ENCODE measurements around the gene PKMYT1.

The PKMYT1 gene

DNA sequence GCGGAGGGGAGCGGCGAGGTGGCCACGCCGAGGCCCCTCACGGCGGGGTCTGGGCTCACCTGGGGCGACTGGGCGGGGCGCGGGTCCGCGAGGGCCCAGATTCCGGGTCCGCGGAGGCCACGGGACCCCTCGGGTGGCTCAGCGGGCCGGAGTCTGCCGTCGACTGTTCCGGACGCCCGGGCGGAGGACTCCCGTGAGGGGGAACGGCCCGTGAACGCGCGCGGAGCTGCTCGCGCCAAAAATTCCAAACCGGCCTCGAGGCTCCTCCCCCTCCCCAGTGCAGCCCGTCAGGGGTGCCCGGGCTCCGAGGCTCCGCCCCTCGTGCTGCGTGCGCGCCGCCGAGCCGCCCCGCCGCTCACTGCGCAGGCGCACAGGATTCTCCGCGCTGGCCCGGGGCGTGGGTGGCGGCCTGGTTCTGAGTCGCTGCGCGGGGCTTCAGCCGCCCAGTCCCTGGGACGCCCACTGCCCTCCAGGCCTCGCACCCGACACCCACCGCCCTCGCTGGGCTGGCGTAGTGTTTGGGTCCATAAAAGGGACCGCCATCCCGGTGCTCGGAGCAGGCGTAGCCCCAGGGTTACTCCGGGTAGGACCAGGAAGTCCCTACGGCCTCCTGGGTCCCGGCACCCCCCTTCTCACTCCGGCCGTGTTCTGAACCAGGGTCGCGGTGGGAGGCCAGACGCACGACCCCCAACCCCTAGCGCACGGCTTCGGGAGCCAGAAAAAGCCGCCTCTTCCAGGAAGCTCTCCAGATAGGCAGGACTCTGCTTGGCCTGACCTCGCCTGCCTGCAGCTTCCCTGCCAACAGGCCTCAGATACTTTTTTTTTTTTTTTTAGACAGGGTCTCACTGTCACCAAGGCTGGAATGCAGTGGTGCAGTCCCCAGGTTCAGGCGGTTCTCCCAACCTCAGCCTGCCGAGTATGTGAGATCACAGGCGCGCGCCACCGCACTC lies at the start of gene PKMYT1:
Gene PKMYT1, minus strand, starts transcription at position 220 of the 950 bp plus-strand sequence. CDS start 789 bp downstream, outside the sequence.
- peak within 1 kb of the TSS; percentile 72 for H3K4me3 ChIP-seq (ENCODE audit: low read depth, low read length)

DNA sequence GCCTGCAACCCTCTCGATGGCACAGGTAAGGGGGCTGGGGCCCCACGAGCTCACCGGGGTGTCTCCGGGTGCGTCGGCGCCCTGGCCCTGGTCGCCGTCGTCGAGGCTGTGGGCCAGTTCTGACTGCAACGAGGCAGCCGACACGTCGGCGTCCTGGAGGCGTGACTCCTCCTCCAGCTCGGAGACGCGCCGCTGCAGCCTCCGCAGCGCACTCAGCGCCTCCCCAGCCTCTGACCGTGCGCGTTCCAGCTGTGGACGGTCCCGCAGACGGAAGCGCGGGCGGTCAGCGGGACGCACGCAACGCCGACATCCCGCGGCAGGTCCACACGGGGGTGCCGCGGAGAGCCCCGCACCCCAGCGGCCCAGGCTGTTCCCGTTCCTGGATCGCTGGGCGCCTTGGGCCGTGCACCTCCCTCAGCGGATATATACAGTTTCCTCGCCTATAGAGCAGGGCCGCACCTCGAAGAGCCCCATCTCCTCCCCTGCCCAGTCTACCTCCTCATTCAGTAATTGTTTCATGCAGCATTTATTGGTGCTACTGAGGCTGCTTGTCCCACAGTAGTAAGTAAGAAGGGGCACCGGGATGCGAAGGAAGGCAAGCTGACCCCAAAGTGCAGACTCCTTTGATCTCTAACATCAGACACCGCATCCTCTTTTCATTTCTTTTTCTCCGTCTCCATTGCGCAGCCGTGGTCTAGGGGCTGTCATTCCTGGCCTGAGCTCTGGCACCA lies 49.4 kb upstream of the PKMYT1 start:
- H3K4me3 ChIP-seq (ENCODE audit: low read depth, low read length): no peak overlapping the region

DNA sequence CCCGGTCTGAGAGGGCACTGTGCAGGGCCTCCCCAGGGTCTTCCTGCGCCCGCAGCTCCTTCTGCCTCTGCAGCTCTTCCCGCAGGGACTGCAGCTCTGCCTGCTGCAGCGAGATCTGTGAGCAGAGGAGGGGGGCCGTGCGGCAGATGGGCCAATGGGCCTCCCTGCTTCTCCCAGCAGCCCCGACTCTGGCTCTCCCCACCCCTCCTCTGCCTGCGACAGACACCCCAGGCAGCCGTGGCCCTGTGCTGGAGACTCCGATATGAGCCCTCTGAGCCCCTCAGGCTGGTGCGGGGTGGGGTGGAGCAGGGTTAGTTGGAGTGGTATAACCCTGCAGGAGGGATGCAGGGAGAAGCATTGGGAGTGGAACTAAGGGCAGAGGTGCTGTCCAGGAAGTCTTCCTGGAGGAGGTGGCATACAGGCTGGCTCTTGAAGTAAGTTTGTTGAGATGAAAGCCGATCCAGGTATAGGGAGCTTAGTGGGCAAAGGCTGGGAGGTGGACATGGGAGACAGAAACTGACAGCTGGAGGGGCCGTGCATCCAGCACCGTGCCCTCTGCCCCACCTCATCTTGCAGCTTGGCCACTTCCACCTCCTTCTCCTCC lies 48.6 kb upstream of the PKMYT1 start:
- no peak overlapping the region for H3K4me3 ChIP-seq (ENCODE audit: low read depth, low read length)

DNA sequence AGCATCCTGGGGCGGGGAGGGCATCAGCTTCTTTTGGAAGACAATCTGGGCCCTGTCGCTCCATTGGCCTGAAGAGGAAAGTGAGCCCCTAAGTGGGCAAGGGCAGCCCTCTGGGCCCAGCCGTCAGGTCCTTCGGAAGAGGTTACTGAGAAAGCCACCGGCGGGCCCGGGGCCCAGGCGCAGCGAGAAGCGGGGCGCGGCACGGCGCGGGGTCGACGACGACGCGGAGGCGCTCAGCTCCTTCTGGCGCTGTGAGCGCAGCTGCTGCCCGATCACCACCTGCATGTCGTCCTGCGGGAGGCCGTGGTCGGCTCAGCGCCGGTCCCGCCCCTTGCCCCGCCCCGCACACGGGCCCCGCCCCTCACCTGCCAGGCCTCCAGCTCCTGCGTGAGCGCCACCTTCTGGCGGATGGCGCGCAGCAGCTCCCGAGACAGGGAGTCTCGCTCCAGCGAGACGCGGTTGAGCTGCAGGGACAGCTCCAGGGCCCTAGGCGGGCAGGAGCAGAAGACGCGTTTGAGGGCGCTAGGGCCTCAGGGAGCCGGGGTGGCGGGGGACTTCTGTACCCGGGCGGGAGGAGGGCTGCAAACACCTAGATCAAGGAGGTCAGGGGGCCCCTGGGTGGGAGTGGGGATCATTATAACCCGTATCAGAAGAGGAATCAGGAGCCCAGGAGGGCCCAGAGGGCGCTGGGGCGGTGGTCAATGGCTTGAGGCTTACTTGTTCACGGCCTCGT lies 47.9 kb upstream of the PKMYT1 start:
- no peak overlapping the region for H3K4me3 ChIP-seq (ENCODE audit: low read depth, low read length)

DNA sequence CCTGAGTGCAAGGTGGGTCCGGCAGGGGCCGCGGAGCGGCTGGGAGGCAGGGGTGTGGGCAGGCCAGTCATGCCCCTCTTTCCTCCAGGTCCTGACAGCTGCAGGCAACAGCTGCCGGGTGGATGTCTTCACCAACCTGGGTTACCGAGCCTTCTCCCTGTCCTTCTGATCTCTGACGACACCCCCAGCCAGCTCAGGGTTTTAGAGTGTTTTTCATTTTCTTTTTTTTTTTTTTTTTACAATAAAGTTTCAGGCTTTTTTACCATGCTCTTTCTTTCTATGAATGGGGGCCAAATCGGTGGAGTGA lies 47.2 kb upstream of the PKMYT1 start:
- H3K4me3 ChIP-seq (ENCODE audit: low read depth, low read length): no peak overlapping the region

DNA sequence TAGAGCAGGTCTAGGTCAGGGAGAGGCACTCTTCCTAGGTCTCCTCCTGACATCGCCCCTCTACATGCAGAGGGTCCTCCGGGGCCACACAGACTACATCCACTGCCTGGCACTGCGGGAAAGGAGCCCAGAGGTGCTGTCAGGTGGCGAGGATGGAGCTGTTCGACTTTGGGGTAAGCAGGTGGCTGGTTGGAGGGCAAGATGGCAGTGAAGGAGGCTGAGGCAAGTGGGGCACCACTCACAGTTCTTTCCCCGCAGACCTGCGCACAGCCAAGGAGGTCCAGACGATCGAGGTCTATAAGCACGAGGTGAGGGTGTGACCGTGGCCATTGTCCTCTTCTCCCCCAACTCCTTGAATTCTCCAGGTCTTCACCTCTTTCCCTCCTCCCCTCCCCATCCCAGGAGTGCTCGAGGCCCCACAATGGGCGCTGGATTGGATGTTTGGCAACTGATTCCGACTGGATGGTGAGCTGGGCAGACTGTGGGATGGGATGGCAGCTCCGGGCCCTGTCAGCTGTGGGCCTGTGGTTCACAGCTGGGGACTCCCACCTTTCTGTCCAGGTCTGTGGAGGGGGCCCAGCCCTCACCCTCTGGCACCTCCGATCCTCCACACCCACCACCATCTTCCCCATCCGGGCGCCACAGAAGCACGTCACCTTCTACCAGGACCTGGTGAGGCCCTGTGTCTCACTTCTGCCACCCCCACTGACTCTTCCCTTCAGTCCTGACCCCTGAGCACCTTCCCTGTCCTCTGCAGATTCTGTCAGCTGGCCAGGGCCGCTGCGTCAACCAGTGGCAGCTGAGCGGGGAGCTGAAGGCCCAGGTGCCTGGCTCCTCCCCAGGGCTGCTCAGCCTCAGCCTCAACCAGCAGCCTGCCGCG lies 46.6 kb upstream of the PKMYT1 start:
- no peak overlapping the region for H3K4me3 ChIP-seq (ENCODE audit: low read depth, low read length)

DNA sequence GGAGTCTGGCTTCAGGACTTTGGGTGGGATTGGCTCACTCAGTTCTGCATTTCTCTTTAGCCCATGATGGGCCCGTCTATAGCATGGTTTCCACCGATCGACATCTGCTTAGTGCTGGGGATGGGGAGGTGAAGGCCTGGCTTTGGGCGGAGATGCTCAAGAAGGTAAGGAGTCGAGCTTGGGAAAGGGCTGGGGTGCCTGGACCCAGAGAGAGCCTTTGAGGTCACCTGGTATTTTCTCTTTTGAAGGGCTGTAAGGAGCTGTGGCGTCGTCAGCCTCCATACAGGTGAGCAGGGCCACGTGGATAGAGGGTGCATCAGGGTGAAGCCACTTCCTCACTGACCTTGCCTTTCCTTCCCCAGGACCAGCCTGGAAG lies 45.7 kb upstream of the PKMYT1 start:
- H3K4me3 ChIP-seq (ENCODE audit: low read depth, low read length): no peak overlapping the region

DNA sequence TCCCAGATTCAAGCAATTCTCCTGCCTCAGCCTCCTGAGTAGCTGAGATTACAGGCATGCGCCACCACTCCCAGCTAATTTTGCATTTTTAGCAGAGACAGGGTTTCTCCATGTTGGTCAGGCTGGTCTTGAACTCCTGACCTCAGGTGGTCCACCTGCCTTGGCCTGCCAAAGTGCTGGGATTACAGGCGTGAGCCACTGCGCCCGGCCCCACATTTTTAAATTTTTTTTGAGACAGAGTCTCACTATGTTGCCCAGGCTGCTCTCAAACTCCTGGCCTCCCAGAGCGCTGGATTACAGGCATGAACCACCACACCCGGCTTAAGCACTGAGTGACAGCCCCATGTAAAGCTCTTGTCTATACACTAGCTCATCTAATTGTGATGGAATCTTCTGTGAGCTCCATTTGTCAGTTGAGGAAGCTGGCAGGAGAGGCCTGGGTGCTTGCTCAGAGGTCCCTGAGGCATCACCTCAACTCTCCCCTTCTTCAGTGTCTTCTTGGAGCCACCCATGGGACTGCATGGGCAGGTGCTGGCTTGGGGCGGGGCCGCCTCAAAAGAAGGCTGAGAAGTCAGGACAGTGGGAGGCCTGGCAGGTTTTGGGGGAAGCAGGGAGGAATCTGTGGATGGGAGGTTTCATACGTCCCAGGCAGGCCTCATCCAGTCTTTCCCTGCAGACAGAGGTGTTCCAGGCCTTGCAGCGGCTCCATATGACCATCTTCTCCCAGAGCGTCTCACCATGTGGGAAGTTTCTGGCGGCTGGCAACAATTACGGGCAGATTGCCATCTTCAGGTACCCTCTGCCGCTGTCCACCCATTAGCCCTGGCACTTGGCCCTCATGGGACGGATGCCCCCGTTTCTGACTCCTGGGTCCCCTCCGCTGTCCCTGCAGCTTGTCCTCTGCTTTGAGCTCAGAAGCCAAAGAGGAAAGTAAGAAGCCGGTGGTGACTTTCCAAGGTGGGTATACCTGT lies 45.1 kb upstream of the PKMYT1 start:
- no peak overlapping the region for H3K4me3 ChIP-seq (ENCODE audit: low read depth, low read length)

DNA sequence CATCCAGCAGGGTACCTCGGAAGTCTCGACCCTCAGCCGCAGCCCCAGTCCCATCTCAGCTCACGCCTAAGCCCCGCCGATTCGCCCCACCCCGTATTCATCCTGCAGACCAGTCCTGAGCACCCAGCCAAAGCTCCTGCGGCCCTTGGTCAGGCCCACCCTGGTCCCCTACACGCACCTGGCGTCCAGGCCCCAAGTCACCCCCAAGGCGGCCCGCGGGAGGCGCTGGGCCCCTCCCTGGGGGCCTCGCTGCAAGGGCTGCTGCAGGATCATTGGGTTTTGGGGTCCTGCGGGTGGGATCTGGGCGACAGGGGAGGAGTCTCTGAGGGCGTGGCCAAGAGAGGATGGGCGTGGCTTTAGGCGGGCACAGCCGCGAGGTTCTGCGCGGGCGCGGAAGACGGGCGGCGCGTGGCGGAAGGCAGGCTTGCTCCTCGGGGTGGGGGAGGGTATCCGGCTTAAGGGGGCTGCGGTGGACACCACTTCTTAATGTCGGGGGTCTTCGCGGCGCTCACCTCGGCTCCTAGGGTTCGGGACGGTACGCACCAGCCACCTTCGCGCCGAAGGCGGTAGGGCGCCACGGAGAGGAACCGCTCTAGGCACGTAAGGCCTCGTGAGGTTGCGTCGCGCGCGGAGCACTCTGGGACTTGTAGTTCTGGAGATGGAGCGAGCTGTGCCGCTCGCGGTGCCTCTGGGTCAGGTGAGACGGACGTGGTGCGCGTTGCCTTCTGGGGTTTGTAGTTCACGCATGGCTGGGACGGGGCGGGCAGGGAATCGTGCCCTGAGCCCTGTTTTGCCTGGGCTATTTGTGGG lies 43.6 kb upstream of the PKMYT1 start, which contains the start of the genes HCFC1R1 and THOC6:
Gene HCFC1R1, minus strand, starts transcription at position 274 of the 810 bp plus-strand sequence. Its CDS starts 1 bp downstream, at position 273.
Gene THOC6, plus strand, starts transcription at position 367 of the 810 bp plus-strand sequence. Its CDS starts 292 bp downstream, at position 659.
- H3K4me3 ChIP-seq (ENCODE audit: low read depth, low read length): peak within 1 kb of the TSS; percentile 85

DNA sequence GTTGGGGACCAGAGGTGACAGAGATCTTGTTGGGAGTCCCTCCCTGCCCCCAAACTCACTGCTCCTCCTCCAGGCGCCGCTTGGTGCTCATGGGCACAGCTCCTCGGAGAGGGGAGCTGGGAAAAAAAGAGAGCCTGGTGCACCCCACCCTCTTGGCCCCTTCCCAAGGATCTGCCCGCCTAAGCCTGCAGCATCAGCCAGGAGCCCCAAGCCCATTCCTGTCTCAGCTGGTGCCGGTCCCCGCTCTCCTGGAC lies 43.1 kb upstream of the PKMYT1 start:
- H3K4me3 ChIP-seq (ENCODE audit: low read depth, low read length): peak overlapping the region; percentile 85

DNA sequence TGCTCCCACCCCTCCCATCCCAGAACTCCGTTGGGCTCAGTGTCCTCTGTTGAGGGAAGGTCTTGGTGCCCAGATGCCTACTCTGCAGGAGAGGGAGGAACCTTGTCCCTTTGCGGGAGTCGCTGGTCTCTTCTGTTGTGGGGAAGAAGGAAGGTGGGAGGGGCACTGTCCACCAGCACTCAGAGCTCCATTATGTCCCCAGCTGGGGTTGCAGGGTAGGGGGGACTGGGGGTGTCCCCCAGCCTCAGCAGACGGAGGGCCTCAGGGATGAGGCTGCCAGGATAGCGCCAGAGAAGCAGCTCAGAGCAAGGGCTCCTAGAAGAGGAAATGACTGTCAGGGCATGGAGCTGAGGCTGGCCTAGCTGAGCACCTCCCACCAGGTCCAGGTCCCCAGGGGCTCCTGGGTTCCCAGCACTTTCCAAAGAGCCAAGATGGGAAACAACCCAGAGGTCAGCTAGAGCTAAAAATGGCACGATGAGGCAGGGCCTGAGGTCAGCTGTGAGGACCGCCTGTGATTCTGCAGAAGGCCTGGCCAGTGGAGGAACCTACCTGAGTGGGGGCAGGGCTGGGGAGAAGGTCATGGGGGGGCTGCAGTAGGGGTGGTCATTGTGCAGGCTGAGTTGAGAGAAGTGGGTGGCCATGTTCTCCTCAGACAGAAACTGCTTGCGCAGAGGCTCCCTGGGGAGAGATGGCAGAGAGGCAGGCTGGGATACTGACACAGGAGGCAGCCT lies 42.6 kb upstream of the PKMYT1 start:
- peak overlapping the region; percentile 85 for H3K4me3 ChIP-seq (ENCODE audit: low read depth, low read length)

DNA sequence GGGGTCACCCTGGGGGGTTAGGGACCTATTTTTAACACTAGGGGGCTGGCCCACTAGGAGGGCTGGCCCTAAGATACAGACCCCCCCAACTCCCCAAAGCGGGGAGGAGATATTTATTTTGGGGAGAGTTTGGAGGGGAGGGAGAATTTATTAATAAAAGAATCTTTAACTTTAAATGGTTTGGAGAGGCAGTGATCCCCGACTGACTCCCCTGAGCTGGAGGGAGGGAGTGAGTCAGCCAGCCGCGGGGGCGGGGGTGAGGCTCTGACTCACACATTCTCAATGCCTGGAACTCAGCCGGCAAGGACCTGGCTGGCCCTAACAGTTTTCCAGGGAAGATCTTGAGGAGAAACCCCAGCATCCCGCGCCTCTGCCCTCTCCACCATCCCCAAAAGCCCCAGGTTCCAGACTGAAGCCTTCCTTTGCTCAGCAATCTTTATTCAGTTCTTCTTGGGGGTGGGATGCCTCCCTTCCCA lies 42.0 kb upstream of the PKMYT1 start:
- H3K4me3 ChIP-seq (ENCODE audit: low read depth, low read length): peak overlapping the region; percentile 85

DNA sequence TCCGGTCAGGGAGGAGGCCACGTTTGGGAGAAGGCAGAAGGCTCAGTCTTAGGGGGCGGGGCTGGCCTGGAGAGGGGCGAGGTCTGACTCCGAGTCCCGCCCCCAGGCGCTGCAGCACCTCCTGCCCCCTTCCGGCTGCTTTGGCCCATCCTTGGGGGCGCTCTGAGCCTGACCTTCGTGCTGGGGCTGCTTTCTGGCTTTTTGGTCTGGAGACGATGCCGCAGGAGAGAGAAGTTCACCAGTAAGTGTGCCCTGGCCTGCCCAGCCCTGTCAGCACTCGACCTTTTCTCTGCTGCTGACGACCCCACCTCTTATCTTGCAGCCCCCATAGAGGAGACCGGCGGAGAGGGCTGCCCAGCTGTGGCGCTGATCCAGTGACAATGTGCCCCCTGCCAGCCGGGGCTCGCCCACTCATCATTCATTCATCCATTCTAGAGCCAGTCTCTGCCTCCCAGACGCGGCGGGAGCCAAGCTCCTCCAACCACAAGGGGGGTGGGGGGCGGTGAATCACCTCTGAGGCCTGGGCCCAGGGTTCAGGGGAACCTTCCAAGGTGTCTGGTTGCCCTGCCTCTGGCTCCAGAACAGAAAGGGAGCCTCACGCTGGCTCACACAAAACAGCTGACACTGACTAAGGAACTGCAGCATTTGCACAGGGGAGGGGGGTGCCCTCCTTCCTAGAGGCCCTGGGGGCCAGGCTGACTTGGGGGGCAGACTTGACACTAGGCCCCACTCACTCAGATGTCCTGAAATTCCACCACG lies 41.4 kb upstream of the PKMYT1 start:
- H3K4me3 ChIP-seq (ENCODE audit: low read depth, low read length): peak overlapping the region; percentile 85

DNA sequence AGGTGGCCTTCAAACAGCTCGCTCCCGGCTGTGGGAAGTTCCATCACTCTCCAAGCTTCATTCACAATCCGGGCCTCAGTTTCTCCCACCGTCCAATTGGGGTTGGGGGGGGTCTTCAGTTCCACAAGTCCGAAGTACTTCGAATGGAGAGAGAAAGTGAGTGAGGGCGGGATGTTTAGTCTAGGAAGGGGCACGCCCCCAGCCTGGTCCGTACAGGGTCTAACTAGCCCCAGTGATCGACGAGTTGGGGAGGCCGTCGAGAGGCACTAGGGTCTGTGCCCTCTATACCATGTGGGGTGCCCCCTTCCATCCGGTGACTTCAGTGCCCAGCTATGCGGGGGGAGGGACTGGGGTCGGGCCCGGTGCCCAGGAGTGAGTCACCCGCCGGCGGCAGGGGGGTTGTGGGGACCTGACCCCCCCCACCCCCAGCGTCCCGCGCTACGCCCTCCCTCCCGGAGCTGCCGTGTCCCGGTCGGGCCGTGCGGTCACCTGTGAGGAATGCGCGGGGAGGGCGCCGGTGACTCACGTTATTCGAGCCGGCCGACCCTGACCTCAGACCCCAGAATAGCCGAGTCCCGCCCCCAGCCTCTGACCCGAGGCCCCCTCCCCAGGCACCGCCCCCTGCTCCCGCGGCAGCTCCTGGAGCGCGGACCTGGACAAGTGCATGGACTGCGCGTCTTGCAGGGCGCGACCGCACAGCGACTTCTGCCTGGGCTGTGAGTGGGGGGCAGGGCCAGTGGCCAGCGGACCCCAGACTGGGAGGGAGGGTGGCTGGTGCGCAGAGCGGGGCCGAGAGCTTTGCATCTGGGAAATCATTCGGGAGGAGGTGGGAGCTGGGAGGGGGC lies 40.6 kb upstream of the PKMYT1 start:
- peak overlapping the region; percentile 85 for H3K4me3 ChIP-seq (ENCODE audit: low read depth, low read length)

DNA sequence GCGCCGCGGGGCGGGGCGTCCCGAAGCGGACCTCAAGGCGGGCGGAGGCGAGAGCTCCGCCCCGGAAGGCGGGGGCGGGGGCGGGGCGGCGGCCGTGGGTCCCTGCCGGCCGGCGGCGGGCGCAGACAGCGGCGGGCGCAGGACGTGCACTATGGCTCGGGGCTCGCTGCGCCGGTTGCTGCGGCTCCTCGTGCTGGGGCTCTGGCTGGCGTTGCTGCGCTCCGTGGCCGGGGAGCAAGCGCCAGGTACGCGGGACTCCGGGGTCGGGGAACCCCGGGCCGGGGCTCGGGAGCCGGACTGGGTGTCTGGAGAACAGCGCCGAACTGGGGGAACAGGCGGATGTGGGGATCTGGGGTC lies 40.0 kb upstream of the PKMYT1 start, which contains the start of gene TNFRSF12A:
Gene TNFRSF12A, plus strand, starts transcription at position 122 of the 357 bp plus-strand sequence. Its CDS starts 30 bp downstream, at position 152.
- H3K4me3 ChIP-seq (ENCODE audit: low read depth, low read length): peak within 1 kb of the TSS; percentile 85

Data from iPS-11a (cell line).